ENCODE results near the gene SERINC2. TPM values are rescaled to one million over a fixed set of nuclear protein-coding genes. Genes with fewer than 3 reads are reported as not detected.

Gene SERINC2
- total and polyA plus RNA-seq, 4 donors, result 4.9 to 66.4 (median 38.7) TPM

DNA sequence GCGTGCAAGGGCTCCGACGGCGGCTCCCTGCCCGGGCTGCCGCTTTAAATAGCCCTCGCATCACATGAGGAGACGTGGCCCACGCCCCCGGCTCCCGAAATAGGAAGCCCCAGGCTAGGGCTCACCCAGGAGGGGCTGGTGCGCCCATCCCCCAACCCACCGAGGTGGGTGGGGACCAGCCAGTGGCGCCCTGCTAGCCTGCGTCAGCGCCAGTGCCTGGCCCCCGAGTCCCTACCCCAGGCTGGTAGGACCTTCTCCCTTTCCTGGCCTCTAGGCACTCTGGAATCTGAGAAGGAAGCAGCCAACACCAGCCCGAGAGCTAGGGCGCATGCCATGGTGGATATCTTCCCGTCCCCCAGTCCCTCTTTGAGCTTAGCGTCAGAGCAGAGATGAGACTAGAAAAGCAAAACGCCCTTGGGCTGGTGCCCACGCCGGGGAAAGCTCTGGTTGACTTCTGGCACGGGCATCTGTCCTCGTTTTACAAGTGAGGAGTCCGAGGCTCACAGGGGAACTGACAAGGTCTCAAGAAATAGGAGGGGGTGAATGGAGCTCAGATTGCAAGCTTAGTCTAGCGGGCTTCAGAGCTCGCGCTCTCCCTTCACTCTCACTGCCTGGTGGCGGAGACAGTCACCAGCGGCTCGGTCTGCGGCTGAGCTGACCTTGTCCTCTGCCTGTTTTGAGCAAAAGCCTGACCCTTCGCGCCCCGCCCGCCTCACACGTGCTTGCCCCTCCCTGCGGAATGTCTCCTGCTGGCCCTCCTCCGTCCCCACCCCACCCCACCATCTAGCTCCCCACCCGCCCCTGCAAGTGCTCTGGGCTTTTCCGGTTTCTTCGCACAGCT lies 39.7 kb upstream of the SERINC2 start, which contains the start of gene FABP3:
Gene FABP3, minus strand, starts transcription at position 21 of the 841 bp plus-strand sequence. CDS start 62 bp downstream, outside the sequence.
- Histone ChIP-seq H3K4me1 (ENCODE audit: control insufficient read depth in 4 of 4, insufficient read depth in 4 of 4, low read length in 3 of 4) (peaks cover 12 to 29% (median 26%) of the 10 kb centered on the region in 4 donors), H3K9ac (ENCODE audit: low read depth in 1 of 2, low read length in 2 of 2) (peak within 1 kb of the TSS; percentile 23 to 31), H3K4me3 (ENCODE audit: low read depth in 1 of 3, low read length in 3 of 3) (peak within 1 kb of the TSS in 2 of 3 donors; percentile 34 to 43), H3K27me3 (ENCODE audit: control insufficient read depth in 4 of 4, insufficient read depth in 4 of 4, low read length in 3 of 4) (no peaks in the 10 kb centered on the region), H3K27ac (ENCODE audit: low read depth in 1 of 2, low read length in 2 of 2) (peak within 1 kb of the TSS; percentile 25 to 27), H3K9me3 (ENCODE audit: control insufficient read depth in 4 of 4, low read length in 3 of 4) (no peaks in the 10 kb centered on the region), H3K36me3 (ENCODE audit: control insufficient read depth in 4 of 4, insufficient read depth in 3 of 4, low read depth in 1 of 4, low read length in 3 of 4) (no peaks in the 10 kb centered on the region)
- TF ChIP-seq RXRA (IDR thresholded peaks at IDR 0.05) (peak; percentile 11 to 14), NR2F2 (IDR thresholded peaks at IDR 0.05) (peak; percentile 39), JUND (IDR thresholded peaks at IDR 0.05) (no peak)
- DNase-seq (ENCODE audit: low spot score), result peak; percentile 72
- WGBS, result 14% methylated on average over 44 of the region's 44 CpGs

DNA sequence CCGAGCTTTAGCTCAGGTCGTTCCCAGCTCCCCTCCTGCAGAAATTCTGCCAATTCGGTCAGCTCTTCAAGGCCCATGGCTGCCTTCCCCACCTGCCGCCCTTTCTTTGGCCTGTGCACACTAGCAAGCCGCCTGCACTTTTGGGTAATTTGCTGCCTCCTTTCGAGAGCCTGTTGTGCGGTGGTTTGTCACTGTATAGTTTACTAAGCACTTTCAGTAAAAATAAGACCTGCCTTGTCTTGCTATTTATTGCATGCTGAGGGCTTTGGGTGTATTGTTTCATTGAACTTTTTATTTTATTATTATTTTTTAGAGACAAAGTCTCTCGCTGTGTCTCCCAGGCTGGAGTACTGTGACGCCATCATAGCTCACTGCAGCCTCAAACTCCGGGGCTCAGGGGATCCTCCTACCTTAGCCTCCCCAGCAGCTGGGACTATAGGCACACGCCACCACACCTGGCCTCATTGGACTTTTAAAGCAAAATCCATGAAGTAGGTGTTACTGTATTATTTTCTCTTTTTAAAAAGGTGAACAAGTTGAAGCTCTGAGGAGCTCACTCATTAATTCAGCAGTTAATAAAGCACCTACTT lies 39.0 kb upstream of the SERINC2 start:
- peaks cover 9 to 22% (median 20%) of the 10 kb centered on the region in 4 donors for H3K4me1 ChIP-seq (ENCODE audit: control insufficient read depth in 4 of 4, insufficient read depth in 4 of 4, low read length in 3 of 4)
- TF ChIP-seq YY1 (IDR thresholded peaks at IDR 0.05) (no peak), HNF4A (conservative IDR thresholded peaks at IDR 0.05) (no peak)
- TF ChIP-seq, protein P1, sequence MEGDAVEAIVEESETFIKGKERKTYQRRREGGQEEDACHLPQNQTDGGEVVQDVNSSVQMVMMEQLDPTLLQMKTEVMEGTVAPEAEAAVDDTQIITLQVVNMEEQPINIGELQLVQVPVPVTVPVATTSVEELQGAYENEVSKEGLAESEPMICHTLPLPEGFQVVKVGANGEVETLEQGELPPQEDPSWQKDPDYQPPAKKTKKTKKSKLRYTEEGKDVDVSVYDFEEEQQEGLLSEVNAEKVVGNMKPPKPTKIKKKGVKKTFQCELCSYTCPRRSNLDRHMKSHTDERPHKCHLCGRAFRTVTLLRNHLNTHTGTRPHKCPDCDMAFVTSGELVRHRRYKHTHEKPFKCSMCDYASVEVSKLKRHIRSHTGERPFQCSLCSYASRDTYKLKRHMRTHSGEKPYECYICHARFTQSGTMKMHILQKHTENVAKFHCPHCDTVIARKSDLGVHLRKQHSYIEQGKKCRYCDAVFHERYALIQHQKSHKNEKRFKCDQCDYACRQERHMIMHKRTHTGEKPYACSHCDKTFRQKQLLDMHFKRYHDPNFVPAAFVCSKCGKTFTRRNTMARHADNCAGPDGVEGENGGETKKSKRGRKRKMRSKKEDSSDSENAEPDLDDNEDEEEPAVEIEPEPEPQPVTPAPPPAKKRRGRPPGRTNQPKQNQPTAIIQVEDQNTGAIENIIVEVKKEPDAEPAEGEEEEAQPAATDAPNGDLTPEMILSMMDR (IDR thresholded peaks at IDR 0.05; ENCODE audit: low read depth, low read length, missing input control), result no peak
- H3K27ac ChIP-seq (ENCODE audit: low read depth in 1 of 2, low read length in 2 of 2), result no peak overlapping the region
- H3K9ac ChIP-seq (ENCODE audit: low read depth in 1 of 2, low read length in 2 of 2), result no peak overlapping the region
- H3K4me3 ChIP-seq (ENCODE audit: low read depth in 1 of 3, low read length in 3 of 3), result peak overlapping the region in 1 of 3 donors; percentile 34
- H3K9me3 ChIP-seq (ENCODE audit: control insufficient read depth in 4 of 4, low read length in 3 of 4), result no peaks in the 10 kb centered on the region
- WGBS, result 51% methylated on average over 11 of the region's 11 CpGs
- no peaks in the 10 kb centered on the region for H3K36me3 ChIP-seq (ENCODE audit: control insufficient read depth in 4 of 4, insufficient read depth in 3 of 4, low read depth in 1 of 4, low read length in 3 of 4)
- H3K27me3 ChIP-seq (ENCODE audit: control insufficient read depth in 4 of 4, insufficient read depth in 4 of 4, low read length in 3 of 4), result no peaks in the 10 kb centered on the region
- no peak for DNase-seq (ENCODE audit: low spot score)

DNA sequence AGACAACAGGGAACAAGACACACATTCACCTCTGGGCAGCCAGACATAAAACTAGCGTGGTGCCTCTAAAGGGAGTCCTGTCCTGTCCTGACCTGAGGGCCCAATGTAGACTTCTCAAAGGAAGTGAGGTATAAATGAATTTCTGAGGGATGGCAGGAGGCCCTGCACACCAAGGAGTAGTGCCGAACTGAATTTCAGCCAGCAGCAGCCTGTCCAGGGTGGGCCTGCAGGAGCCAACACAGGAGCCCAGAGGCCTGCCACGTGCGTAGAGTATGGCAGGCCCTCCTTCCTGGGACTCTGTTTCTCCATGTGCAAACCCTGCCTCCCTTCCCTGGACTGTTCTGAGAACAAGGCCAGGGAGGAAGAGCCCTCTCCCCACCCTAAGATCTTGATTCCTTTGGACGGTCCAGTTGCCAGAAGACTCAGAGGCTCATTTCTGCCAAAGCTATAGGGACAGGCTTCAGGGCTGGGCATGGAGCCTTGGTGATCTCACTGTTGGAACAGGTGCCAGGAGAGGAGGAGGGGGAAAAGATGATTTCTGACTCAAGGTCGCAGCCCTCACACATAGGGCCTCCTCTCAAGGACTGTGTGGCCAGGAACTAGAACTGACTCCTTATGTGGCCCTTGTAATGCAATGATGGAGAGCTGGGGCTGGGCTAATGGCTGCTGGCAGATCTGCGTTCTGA lies 38.4 kb upstream of the SERINC2 start:
- no peak overlapping the region for H3K9ac ChIP-seq (ENCODE audit: low read depth in 1 of 2, low read length in 2 of 2)
- H3K4me3 ChIP-seq (ENCODE audit: low read depth in 1 of 3, low read length in 3 of 3), result no peak overlapping the region
- no peaks in the 10 kb centered on the region for H3K27me3 ChIP-seq (ENCODE audit: control insufficient read depth in 4 of 4, insufficient read depth in 4 of 4, low read length in 3 of 4)
- no peaks in the 10 kb centered on the region for H3K36me3 ChIP-seq (ENCODE audit: control insufficient read depth in 4 of 4, insufficient read depth in 3 of 4, low read depth in 1 of 4, low read length in 3 of 4)
- 92% methylated on average over 7 of the region's 7 CpGs for WGBS
- peaks cover 9 to 21% (median 19%) of the 10 kb centered on the region in 4 donors for H3K4me1 ChIP-seq (ENCODE audit: control insufficient read depth in 4 of 4, insufficient read depth in 4 of 4, low read length in 3 of 4)
- H3K27ac ChIP-seq (ENCODE audit: low read depth in 1 of 2, low read length in 2 of 2), result no peak overlapping the region
- TF ChIP-seq, protein P2, sequence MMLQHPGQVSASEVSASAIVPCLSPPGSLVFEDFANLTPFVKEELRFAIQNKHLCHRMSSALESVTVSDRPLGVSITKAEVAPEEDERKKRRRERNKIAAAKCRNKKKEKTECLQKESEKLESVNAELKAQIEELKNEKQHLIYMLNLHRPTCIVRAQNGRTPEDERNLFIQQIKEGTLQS (IDR thresholded peaks at IDR 0.05), result no peak
- no peak for TF ChIP-seq NR2F2 (IDR thresholded peaks at IDR 0.05)
- no peak for TF ChIP-seq SP1 (IDR thresholded peaks at IDR 0.05)
- TF ChIP-seq FOXA1 (IDR thresholded peaks at IDR 0.05), result no peak
- TF ChIP-seq TAF1 (conservative IDR thresholded peaks at IDR 0.05), result no peak
- no peaks in the 10 kb centered on the region for H3K9me3 ChIP-seq (ENCODE audit: control insufficient read depth in 4 of 4, low read length in 3 of 4)
- DNase-seq (ENCODE audit: low spot score), result no peak

Data from liver (tissue), 9 donors.